ENCODE measurements around the gene TMEM143. TPM values are rescaled to one million over a fixed set of nuclear protein-coding genes. Genes with fewer than 3 reads are reported as not detected.
"Not testable (repeated sequence)": the region's sequence is repeated elsewhere in the genome, so short reads cannot be mapped to it uniquely, and the experiment has no call there.

The TMEM143 gene
- total RNA-seq, 1 experiment from 2014 or later = 14.7 TPM

DNA sequence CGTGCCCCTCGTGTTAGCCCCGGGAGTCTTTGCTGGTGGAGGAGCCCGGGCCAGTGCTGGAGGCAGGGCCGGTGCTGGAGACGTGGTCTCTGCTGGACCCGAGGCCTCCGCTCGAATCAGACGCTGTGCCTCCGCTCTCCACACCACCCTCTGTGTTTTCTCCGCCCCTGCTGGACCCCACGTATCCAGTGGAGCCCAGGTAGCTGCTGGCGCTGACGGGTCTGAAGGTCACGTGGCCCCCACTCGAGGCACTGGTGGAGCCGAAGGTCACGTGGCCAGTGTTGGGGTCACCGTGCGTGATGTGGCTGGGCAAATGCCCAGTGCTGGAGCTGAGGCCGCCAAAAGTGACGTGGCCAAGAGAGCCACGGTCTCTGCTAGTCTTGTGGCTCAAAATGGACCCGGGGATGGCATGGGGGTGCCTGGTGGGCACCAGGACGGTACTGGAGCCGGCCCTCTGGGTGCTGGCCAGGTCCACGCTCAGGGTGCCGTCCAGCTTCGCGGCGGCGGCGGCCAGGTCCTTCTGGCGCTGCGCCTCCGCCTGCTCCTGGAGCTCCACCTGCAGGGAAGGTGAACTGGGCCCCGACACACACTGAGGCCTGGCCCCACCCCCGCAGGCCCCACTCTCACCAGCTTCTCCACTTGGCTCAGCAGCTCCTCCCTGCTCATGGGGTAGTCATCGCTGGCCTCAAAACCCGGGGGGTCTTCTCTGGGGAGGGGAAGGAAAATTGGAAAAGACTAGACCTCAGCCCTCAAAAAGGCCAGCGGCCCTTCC lies 66.6 kb downstream of the TMEM143 start:
- no peak for DNase-seq (ENCODE audit: low spot score)

DNA sequence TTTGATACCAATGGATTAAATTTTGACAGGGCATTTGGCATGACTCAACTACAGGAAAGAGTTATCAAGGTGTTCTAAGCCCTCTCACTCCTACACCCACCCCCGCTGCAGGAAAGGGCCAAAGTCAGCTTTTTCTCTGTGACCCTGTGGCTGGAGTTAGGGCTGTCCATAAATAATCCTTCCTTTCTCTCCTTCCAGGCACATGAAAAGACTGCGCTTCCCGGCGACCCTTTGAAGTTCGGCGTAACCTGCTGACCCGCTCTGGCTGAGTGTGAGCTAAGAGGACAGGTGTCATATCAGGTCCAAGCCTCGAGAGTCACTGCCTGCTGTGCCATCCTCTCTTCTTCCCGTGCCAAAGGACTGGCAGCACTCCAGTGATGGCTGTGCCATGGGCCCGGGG lies 68.3 kb downstream of the TMEM143 start:
- DNase-seq (ENCODE audit: low spot score) = no peak

DNA sequence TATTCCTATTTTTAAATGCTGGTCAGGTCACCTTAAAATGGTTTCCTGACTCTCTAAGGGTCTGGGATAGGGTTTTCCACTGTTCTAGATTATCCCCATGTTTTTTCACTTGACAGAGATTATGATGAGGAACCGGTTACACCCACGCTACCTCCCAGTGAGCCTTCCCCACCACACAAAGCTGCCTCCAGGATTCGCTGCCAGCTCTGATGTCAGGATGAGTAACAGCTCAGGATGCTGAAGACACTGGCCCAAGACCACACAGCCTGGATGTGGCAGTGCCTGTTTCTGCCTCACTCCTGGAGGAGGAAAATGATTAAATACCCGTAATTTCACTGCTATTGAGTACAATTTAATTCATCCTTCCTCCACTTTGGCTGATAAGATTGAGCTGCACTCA lies 70.9 kb downstream of the TMEM143 start:
- no peak for DNase-seq (ENCODE audit: low spot score)

DNA sequence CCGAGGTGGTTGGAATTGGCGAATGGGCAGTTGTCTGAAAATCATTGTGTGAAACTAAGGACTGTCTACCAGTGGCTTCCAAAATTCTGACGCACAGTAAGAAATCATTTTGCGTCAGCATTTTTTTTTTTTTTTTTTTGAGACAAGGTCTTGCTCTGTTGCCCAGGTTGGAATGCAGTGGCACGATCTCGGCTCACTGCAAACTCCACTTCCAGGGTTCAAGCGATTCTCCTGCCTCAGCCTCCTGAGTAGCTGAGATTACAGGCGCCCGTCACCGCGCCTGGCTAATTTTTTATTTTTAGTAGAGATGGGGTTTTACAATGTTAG lies 72.3 kb downstream of the TMEM143 start:
- DNase-seq (ENCODE audit: low spot score) = not testable (repeated sequence)

DNA sequence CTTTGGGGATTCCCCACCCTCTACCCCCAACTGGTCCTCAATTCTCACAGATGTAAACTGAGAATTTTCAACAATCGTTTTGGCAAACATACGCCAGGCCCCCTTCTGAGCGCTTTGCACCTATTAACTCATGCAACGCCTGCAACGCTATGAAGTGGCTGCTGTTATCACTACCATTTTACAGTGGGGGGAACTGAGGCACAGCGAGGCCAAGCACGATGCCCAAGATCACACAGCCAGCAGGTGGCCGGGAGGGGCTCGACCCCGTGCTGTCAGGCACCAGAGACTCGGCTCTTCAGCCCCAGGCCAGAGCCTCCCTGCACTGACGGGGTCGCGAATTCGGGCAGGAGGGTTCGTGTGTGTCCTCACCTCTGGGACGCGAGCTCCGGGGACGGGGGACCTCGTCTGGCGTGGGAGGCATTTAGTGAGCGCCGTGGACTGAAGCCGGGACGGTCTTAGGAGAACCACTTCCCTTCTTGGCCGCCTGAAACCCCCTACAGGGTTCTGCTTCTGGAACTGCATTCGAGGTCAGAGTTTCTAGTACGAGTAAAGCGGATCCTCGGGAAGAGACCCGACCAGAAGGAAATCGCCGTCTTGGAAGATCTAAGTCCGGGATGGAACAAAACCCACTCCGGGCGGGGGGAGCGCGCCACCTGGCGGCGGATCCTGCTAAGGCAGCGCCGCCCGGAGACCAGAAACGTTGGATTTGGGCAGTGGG lies 72.8 kb downstream of the TMEM143 start:
- DNase-seq (ENCODE audit: low spot score) = peak; percentile 94

DNA sequence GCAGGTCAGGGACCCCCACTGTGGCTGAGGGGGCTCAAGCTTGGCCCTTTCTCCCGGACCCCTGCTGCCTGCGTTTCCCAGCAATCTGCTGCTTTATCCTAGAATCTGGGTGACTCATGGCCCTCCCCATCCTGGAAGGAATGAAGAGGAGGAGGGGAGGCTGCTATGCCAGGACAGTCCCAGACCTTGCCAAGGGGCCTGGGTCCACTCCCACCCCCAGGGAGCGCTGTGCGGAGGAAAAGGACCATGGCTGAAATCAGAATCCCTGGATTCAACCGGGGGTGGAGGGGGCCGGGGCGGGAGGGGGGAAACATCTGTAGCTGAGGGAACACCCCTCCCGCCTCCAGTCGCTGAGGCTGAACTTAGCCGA lies 73.4 kb downstream of the TMEM143 start:
- no peak for DNase-seq (ENCODE audit: low spot score)

DNA sequence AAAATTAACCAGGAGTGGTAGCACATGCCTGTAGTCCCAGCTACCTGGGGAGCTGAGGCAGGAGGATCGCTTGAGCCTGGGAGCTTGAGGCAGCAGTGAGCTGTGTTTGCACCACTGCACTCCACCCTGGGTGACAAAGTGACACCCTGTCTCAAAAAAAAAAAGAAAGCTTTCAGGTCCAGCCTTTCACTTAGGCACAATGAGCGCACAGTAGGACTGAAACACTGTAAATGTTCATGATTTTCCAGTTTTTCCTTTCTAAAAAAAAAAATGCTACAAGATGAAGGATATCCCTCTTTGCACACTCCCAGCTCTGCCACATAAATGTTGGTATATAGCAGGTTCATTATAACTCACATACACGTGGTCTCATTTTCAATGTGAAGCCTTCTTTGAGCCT lies 76.0 kb downstream of the TMEM143 start:
- DNase-seq (ENCODE audit: low spot score) = no peak

DNA sequence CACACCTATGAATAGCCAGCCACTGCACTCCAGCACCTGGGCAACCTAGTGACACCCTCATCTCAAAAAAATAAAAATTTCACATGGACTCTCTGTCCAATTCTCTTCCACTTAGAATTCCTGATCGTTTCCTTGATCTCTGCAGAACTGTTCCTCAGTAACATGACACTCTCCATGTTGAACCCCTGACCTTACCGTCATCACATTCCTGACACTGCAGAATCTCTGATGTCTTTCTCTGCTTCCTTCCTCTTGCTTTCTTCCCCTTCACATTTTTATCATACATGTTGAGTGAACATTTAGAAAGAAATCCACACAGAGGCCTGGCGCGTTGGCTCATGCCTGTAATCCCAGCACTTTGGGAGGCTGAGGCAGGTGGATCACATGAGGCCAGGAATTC lies 78.8 kb downstream of the TMEM143 start:
- no peak for DNase-seq (ENCODE audit: low spot score)

DNA sequence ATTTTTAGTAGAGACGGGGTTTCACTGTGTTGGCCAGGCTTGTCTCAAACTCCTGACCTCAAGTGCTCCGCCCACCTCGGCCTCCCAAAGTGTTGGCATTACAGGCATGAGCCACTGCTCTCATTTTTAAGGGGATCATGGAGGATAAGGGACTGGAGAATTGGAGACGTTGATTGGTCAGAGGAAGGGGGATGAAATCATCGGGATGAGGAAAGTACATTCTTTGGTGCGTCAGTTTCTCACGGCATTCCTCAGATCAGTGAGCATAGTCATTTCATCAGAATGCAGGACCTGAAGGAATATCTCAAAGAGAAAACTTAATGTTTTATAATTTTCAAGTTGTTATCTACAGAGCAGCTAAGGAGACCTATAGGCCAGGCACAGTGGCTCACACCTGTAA lies 79.8 kb downstream of the TMEM143 start:
- no peak for DNase-seq (ENCODE audit: low spot score)

Other genes with a start within 250 kb of the TMEM143 start
- 174 and 182 TPM in 2 replicates for gene LIG1, start 193.6 kb downstream of the TMEM143 start, total RNA-seq (2014; rRNA removed; shearing (Covaris generic))
- 7.5 and 8.2 TPM in 2 replicates for gene ZSWIM9, start 193.3 kb downstream of the TMEM143 start, total RNA-seq (2014; rRNA removed; shearing (Covaris generic))
- 7.8 and 8.2 TPM in 2 replicates for gene CARD8, start 108.0 kb downstream of the TMEM143 start, total RNA-seq (2014; rRNA removed; shearing (Covaris generic))
- gene ZNF114, start 93.9 kb downstream of the TMEM143 start, total RNA-seq (2014; rRNA removed; shearing (Covaris generic)) = not detected in 2 replicates
- gene EMP3, start 38.4 kb downstream of the TMEM143 start, total RNA-seq (2014; rRNA removed; shearing (Covaris generic)) = 3.1 TPM in 1 of 2 replicates, not detected in the other
- gene SYNGR4, start 427 bp upstream of the TMEM143 start, total RNA-seq (2014; rRNA removed; shearing (Covaris generic)) = 0.34 and 1.2 TPM in 2 replicates
- gene KDELR1, start 27.6 kb upstream of the TMEM143 start, total RNA-seq (2014; rRNA removed; shearing (Covaris generic)) = 150 and 189 TPM in 2 replicates
- gene GRIN2D, start 29.7 kb upstream of the TMEM143 start, total RNA-seq (2014; rRNA removed; shearing (Covaris generic)) = 10.7 and 12.6 TPM in 2 replicates
- 96.1 and 120 TPM in 2 replicates for gene GRWD1, start 82.0 kb upstream of the TMEM143 start, total RNA-seq (2014; rRNA removed; shearing (Covaris generic))
- gene KCNJ14, start 91.6 kb upstream of the TMEM143 start, total RNA-seq (2014; rRNA removed; shearing (Covaris generic)) = 2.7 and 3.6 TPM in 2 replicates
- gene CYTH2, start 105.4 kb upstream of the TMEM143 start, total RNA-seq (2014; rRNA removed; shearing (Covaris generic)) = 145 and 154 TPM in 2 replicates
- gene LMTK3, start 147.9 kb upstream of the TMEM143 start, total RNA-seq (2014; rRNA removed; shearing (Covaris generic)) = 11.4 and 12.2 TPM in 2 replicates
- gene SULT2B1, start 188.2 kb upstream of the TMEM143 start, total RNA-seq (2014; rRNA removed; shearing (Covaris generic)) = 48.6 and 55.3 TPM in 2 replicates
- 2.3 and 3.4 TPM in 2 replicates for gene SPACA4, start 242.8 kb upstream of the TMEM143 start, total RNA-seq (2014; rRNA removed; shearing (Covaris generic))